GM12878 (cell line): ENCODE results near the gene SPA17. TPM values are rescaled to one million over a fixed set of nuclear protein-coding genes. Genes with fewer than 3 reads are reported as not detected.
A peak's percentile ranks its signal among the peaks of the same experiment; 100 is the strongest.

ENCODE experiments used
- ATAC-seq: fragments of 200-7000 bp; cut with Tn5 transposase; 3 replicates; pipeline ENCODE4 v1.9.1; 2020; ENCODE audit warnings: mild to moderate bottlenecking, moderate library complexity
- BruUV-seq: library from RNA; stranded (reverse); fragments of 400-500 nt; replicated peaks from 2 replicates; lab custom pipeline; 2021; lab: Mats Ljungman, UMichigan
- CTCF ChIA-PET: fragments of 300-600 bp; sonication (Branson Sonifier 250); formaldehyde crosslinking; extraction: SDS; loops from one replicate; lab custom pipeline; 2021; ENCODE audit warnings: inconsistent platforms; lab: Yijun Ruan, JAX
- POLR2A ChIA-PET: fragments of 350-600 bp; formaldehyde crosslinking; extraction: SDS; loops from one replicate; lab custom pipeline; 2021; ENCODE audit warnings: inconsistent platforms; lab: Charles Lee
- RAD21 ChIA-PET: fragments of 300-600 bp; sonication (Branson Sonifier 250); formaldehyde crosslinking; loops from one replicate; lab custom pipeline; 2023; ENCODE audit warnings: antibody characterized with exemption; ENCODE audit not compliant: unreplicated experiment; lab: Charles Lee
- SMC1A ChIA-PET: fragments of 300-600 bp; sonication (Branson Sonifier 250); formaldehyde crosslinking; loops from one replicate; lab custom pipeline; 2023; ENCODE audit not compliant: unreplicated experiment, uncharacterized antibody; lab: Charles Lee
- DNase-seq: peaks from one replicate; pipeline ENCODE4 v3.0.0-alpha.2; 2011; ENCODE audit warnings: low read depth, low spot score
- FAIRE-seq: peaks from 3 replicates; lab custom pipeline; 2011; peaks lifted over from hg19 to GRCh38; lab: Jason Lieb, UNC
- H2AFZ ChIP-seq: 2 replicates; pipeline ENCODE4 v1.6.0; 2011; ENCODE audit warnings: low read depth, low read length, control low read depth; ENCODE audit not compliant: control insufficient read depth
- H3K27ac ChIP-seq: 2 replicates; pipeline ENCODE4 v1.5.1; 2011; ENCODE audit warnings: control low read depth; ENCODE audit not compliant: control insufficient read depth, insufficient read depth
- H3K27me3 ChIP-seq, 2 experiments: replicated peaks in 1 of 2; 2 replicates each; pipeline versions ENCODE4 v1.6.0 to v1.6.1; 2011; ENCODE audit warnings: low read length in 1 of 2; ENCODE audit not compliant: control insufficient read depth in 2 of 2, insufficient read depth in 2 of 2
- H3K36me3 ChIP-seq, 2 experiments: 2 replicates each; pipeline ENCODE4 v1.5.1; 2011; ENCODE audit warnings: low read length in 1 of 2; ENCODE audit not compliant: control insufficient read depth in 2 of 2, insufficient read depth in 2 of 2
- H3K4me1 ChIP-seq: 2 replicates; pipeline ENCODE4 v1.6.1; 2011; ENCODE audit warnings: mild to moderate bottlenecking, low read length, moderate library complexity, mixed read lengths; ENCODE audit not compliant: control insufficient read depth, insufficient read depth
- H3K4me2 ChIP-seq: 2 replicates; pipeline ENCODE4 v1.6.0; 2011; ENCODE audit warnings: control low read depth; ENCODE audit not compliant: control insufficient read depth, insufficient read depth
- H3K4me3 ChIP-seq: fragments of 200-600 bp; sonication (generic); 2 replicates; pipeline ENCODE4 v1.5.1; 2016
- H3K79me2 ChIP-seq: 2 replicates; pipeline ENCODE4 v1.6.0; 2011; ENCODE audit warnings: low read length; ENCODE audit not compliant: control insufficient read depth, insufficient read depth
- H3K9ac ChIP-seq: 2 replicates; pipeline ENCODE4 v1.8.0; 2011; ENCODE audit warnings: low read length, control low read depth, mixed read lengths; ENCODE audit not compliant: control insufficient read depth, insufficient read depth
- H3K9me3 ChIP-seq: replicated peaks from 3 replicates; pipeline ENCODE4 v1.5.1; 2011; ENCODE audit warnings: mild to moderate bottlenecking, low read length; ENCODE audit not compliant: control insufficient read depth, insufficient read depth
- H4K20me1 ChIP-seq: 2 replicates; pipeline ENCODE4 v1.6.0; 2011; ENCODE audit not compliant: control insufficient read depth, insufficient read depth
- EP300 ChIP-seq, 2 experiments: fragments of 150-350 bp in 1 of 2; IDR thresholded peaks; 2 replicates each; pipeline ENCODE4 v1.6.1; 2011 to 2012; ENCODE audit warnings: low read depth in 2 of 2, low read length in 2 of 2, borderline replicate concordance in 1 of 2, improper control_type of control experiment in 1 of 2, inconsistent platforms in 1 of 2; ENCODE audit not compliant: control insufficient read depth in 1 of 2
- RCOR1 ChIP-seq: conservative IDR thresholded peaks from 2 replicates; pipeline ENCODE4 v1.6.1; 2012; ENCODE audit warnings: low read depth, low read length, improper control_type of control experiment
- WGBS: methylation state at CpG from one replicate; pipeline ENCODE4 v1.1.6; 2016; ENCODE audit warnings: low lambda C conversion rate; ENCODE audit not compliant: insufficient replicate concordance, insufficient coverage; ENCODE audit errors: missing lambda C conversion rate; 5-methylcytosine and 5-hydroxymethylcytosine counted together
- in situ Hi-C: fragments of 300-500 bp; cut with MboI; formaldehyde crosslinking; loops from 9 replicates; pipeline ENCODE4 v1.14.3; 2018; ENCODE audit warnings: mixed read lengths
- intact Hi-C: fragments of 100-400 bp; cut with micrococcal nuclease; formaldehyde crosslinking; loops from one replicate; pipeline ENCODE4 v1.14.2; 2022; ENCODE audit not compliant: unreplicated experiment
- polyA plus RNA-seq, 11 experiments: library from polyadenylated mRNA; depleted of rRNA in 4 of 11; unstranded in 6 of 11; stranded (reverse) in 5 of 11; fragments of >200 nt; fragmentation: Nextera tagmentation in 4 of 11; fragmentation: Illumina TruSeq in 1 of 11; extraction: Ambion mirVana in 4 of 11; extraction: Trizol in 1 of 11; gene quantifications; 1 replicate in 1 of 11; 2 replicates in 10 of 11; pipeline versions ENCODE4 v1.2.1 to v1.2.3, GENCODE V29; 2011 to 2016; ENCODE audit warnings: inconsistent platforms in 2 of 11, missing spikeins in 2 of 11, low read depth in 1 of 11
- total RNA-seq, 4 experiments: library from RNA; depleted of rRNA in 3 of 4; stranded (reverse); fragments of >200 nt in 3 of 4; fragmentation: Illumina TruSeq in 1 of 4; extraction: Trizol in 1 of 4; gene quantifications; 2 replicates each; pipeline versions ENCODE4 v1.2.1 to v1.2.3, GENCODE V29; 2013 to 2021
- TF ChIP-seq, protein P1 (sequence below): fragments of 450-650 bp; IDR thresholded peaks from 2 replicates; pipeline ENCODE4 v1.6.1; 2018; ENCODE audit warnings: mild to moderate bottlenecking, low read depth, moderate library complexity; ENCODE audit not compliant: partially characterized antibody
- TF ChIP-seq, protein P2 (sequence below): fragments of 450-650 bp; IDR thresholded peaks from 2 replicates; pipeline ENCODE4 v1.6.1; 2016; ENCODE audit warnings: mild to moderate bottlenecking, moderate library complexity, borderline replicate concordance
- TF ChIP-seq, protein P3 (sequence below): fragments of 450-650 bp; IDR thresholded peaks from 2 replicates; pipeline ENCODE4 v1.6.1; 2016; ENCODE audit warnings: mild to moderate bottlenecking
- TF ChIP-seq, protein P4 (sequence below): fragments of 450-650 bp; IDR thresholded peaks from 2 replicates; pipeline ENCODE4 v1.6.1; 2017; ENCODE audit warnings: mild to moderate bottlenecking, moderate library complexity

The SPA17 gene
- total and polyA plus RNA-seq, 10 of the 15 experiments (the other 5 are each of a cell fraction or from before 2014, with no cell fraction given), result 2.9 to 13.2 (median 8.5) TPM

DNA sequence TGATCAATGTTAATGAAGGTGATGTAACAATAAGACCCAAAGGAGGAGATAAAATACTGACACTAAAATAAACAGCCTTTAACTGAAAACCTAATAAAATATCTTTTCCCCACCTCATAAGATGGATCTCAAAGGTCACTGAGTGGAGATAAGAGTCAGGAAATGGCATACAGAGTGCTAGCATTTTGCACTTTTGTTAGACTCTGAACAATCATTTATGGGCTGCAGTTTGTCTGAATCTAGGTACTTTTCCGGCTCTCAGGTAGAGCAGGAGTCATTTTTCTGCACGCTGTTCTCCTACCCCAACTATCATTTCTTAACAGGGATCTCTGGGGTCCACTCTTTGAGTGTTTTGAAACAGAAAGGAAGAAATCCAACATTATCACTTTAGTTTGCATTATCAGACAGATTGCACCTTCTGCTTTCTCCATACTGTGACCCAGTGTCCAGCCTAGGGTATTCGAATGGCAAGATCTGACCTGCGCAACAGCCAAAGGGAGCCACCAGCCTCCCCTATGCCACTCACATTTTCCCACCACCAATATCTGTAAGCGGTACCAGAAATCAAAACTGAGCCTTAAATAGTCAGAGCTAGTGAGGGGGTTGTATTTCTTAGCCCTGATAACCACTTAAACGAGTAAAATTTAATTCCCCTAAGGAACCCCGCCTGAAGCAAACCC, 1.0 kb upstream of the SPA17 start:
- DNase-seq (no peak), ATAC-seq (peak; percentile 1; the same call in 1 of the 3 replicates), FAIRE-seq (no peak)
- peak overlapping the region; percentile 95 for H2AFZ ChIP-seq
- ChIA-PET CTCF (interaction anchor here (1.2 to 7.1 kb wide), 8 partner anchors 28 to 163 kb away, joined by 3 to 190 read pairs (median 54); partner anchors contain the start of genes ESAM and NRGN), SMC1A (interaction anchor here (1.2 to 6.5 kb wide), 7 partner anchors 52 to 123 kb away, joined by 3 to 93 read pairs (median 9); partner anchors contain the start of gene ESAM), POLR2A (interaction anchor here (0.9 to 1.4 kb wide), 3 partner anchors 48 to 74 kb away, joined by 3 to 6 read pairs (median 4); no protein-coding TSS in a partner anchor), RAD21 (interaction anchor here (0.9 to 4.0 kb wide), 7 partner anchors 74 to 281 kb away, joined by 3 to 56 read pairs (median 10); partner anchors contain the start of genes CCDC15 and MSANTD2)
- peaks cover 7% of the 10 kb centered on the region for H3K4me1 ChIP-seq
- no peaks in the 10 kb centered on the region for H3K79me2 ChIP-seq
- H3K4me2 ChIP-seq, result peak overlapping the region; percentile 96
- BruUV-seq, result no TSS peak
- no peaks in the 10 kb centered on the region for H4K20me1 ChIP-seq
- peak overlapping the region; percentile 83 for H3K9ac ChIP-seq
- H3K4me3 ChIP-seq, result peak overlapping the region; percentile 96
- WGBS, result 59% methylated on average over 7 of the region's 7 CpGs
- H3K27ac ChIP-seq, result peak overlapping the region; percentile 65; the same call in 1 of the 2 replicates
- no peaks in the 10 kb centered on the region for H3K27me3 ChIP-seq
- H3K9me3 ChIP-seq, result no peaks in the 10 kb centered on the region
- no peaks in the 10 kb centered on the region for H3K36me3 ChIP-seq
- intact Hi-C loops, result loop anchor here (1.0 kb wide), 1 partner anchor 89 kb away; no protein-coding TSS in a partner anchor
- in situ Hi-C loops, result loop anchor here (5.0 kb wide), 2 partner anchors 90 to 165 kb away; partner anchors contain the start of gene ESAM
- TF ChIP-seq, protein P1, sequence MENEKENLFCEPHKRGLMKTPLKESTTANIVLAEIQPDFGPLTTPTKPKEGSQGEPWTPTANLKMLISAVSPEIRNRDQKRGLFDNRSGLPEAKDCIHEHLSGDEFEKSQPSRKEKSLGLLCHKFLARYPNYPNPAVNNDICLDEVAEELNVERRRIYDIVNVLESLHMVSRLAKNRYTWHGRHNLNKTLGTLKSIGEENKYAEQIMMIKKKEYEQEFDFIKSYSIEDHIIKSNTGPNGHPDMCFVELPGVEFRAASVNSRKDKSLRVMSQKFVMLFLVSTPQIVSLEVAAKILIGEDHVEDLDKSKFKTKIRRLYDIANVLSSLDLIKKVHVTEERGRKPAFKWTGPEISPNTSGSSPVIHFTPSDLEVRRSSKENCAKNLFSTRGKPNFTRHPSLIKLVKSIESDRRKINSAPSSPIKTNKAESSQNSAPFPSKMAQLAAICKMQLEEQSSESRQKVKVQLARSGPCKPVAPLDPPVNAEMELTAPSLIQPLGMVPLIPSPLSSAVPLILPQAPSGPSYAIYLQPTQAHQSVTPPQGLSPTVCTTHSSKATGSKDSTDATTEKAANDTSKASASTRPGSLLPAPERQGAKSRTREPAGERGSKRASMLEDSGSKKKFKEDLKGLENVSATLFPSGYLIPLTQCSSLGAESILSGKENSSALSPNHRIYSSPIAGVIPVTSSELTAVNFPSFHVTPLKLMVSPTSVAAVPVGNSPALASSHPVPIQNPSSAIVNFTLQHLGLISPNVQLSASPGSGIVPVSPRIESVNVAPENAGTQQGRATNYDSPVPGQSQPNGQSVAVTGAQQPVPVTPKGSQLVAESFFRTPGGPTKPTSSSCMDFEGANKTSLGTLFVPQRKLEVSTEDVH, result no peak
- TF ChIP-seq, protein P2, sequence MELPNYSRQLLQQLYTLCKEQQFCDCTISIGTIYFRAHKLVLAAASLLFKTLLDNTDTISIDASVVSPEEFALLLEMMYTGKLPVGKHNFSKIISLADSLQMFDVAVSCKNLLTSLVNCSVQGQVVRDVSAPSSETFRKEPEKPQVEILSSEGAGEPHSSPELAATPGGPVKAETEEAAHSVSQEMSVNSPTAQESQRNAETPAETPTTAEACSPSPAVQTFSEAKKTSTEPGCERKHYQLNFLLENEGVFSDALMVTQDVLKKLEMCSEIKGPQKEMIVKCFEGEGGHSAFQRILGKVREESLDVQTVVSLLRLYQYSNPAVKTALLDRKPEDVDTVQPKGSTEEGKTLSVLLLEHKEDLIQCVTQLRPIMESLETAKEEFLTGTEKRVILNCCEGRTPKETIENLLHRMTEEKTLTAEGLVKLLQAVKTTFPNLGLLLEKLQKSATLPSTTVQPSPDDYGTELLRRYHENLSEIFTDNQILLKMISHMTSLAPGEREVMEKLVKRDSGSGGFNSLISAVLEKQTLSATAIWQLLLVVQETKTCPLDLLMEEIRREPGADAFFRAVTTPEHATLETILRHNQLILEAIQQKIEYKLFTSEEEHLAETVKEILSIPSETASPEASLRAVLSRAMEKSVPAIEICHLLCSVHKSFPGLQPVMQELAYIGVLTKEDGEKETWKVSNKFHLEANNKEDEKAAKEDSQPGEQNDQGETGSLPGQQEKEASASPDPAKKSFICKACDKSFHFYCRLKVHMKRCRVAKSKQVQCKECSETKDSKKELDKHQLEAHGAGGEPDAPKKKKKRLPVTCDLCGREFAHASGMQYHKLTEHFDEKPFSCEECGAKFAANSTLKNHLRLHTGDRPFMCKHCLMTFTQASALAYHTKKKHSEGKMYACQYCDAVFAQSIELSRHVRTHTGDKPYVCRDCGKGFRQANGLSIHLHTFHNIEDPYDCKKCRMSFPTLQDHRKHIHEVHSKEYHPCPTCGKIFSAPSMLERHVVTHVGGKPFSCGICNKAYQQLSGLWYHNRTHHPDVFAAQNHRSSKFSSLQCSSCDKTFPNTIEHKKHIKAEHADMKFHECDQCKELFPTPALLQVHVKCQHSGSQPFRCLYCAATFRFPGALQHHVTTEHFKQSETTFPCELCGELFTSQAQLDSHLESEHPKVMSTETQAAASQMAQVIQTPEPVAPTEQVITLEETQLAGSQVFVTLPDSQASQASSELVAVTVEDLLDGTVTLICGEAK, result no peak
- TF ChIP-seq, protein P3, sequence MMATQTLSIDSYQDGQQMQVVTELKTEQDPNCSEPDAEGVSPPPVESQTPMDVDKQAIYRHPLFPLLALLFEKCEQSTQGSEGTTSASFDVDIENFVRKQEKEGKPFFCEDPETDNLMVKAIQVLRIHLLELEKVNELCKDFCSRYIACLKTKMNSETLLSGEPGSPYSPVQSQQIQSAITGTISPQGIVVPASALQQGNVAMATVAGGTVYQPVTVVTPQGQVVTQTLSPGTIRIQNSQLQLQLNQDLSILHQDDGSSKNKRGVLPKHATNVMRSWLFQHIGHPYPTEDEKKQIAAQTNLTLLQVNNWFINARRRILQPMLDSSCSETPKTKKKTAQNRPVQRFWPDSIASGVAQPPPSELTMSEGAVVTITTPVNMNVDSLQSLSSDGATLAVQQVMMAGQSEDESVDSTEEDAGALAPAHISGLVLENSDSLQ, result no peak
- no peak for TF ChIP-seq RCOR1
- TF ChIP-seq EP300 (IDR thresholded peaks at IDR 0.05; ENCODE audit: borderline replicate concordance in 1 of 2, control insufficient read depth in 1 of 2, low read depth in 2 of 2, low read length in 2 of 2), result no peak
- TF ChIP-seq, protein P4, sequence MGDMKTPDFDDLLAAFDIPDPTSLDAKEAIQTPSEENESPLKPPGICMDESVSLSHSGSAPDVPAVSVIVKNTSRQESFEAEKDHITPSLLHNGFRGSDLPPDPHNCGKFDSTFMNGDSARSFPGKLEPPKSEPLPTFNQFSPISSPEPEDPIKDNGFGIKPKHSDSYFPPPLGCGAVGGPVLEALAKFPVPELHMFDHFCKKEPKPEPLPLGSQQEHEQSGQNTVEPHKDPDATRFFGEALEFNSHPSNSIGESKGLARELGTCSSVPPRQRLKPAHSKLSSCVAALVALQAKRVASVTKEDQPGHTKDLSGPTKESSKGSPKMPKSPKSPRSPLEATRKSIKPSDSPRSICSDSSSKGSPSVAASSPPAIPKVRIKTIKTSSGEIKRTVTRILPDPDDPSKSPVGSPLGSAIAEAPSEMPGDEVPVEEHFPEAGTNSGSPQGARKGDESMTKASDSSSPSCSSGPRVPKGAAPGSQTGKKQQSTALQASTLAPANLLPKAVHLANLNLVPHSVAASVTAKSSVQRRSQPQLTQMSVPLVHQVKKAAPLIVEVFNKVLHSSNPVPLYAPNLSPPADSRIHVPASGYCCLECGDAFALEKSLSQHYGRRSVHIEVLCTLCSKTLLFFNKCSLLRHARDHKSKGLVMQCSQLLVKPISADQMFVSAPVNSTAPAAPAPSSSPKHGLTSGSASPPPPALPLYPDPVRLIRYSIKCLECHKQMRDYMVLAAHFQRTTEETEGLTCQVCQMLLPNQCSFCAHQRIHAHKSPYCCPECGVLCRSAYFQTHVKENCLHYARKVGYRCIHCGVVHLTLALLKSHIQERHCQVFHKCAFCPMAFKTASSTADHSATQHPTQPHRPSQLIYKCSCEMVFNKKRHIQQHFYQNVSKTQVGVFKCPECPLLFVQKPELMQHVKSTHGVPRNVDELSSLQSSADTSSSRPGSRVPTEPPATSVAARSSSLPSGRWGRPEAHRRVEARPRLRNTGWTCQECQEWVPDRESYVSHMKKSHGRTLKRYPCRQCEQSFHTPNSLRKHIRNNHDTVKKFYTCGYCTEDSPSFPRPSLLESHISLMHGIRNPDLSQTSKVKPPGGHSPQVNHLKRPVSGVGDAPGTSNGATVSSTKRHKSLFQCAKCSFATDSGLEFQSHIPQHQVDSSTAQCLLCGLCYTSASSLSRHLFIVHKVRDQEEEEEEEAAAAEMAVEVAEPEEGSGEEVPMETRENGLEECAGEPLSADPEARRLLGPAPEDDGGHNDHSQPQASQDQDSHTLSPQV, result no peak
